ENCODE measurements around the gene SLC35G3. TPM values are rescaled to one million over a fixed set of nuclear protein-coding genes. Genes with fewer than 3 reads are reported as not detected.

SLC35G3 gene
- polyA plus RNA-seq, 3 donors = not detected

DNA sequence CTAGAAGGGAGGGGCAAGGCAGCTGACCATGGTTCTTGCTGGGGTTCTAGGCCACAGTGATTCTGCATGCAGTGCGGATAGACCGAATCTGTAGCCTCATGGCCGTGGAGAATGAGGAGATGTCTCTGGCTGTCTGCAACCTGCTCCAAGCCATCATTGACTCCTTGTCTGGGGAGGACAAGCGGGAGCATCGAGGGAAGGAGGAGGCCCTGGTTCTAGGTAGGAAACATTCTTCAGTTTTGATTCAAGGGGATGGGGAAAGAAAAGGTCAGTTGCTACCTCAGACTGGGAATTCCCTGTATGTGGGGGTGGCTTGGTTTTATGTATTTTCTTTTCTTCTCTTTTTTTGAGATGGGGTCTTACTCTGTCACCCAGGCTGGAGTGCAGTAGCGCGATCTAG is 38.9 kb downstream of the SLC35G3 start:
- no peaks in the 10 kb centered on the region for H3K4me1 ChIP-seq (ENCODE audit: control insufficient read depth in 1 of 2, insufficient read depth in 2 of 2, low read length in 2 of 2)
- no peaks in the 10 kb centered on the region for H4K20me1 ChIP-seq (ENCODE audit: insufficient read depth, low read length)
- peaks cover 4% of the 10 kb centered on the region for H3K4me1 Mint-ChIP-seq
- no peak overlapping the region for H3K4me3 Mint-ChIP-seq
- H3K79me2 ChIP-seq (ENCODE audit: insufficient read depth, low read length) = no peaks in the 10 kb centered on the region
- peaks cover 0 to 3% (median 0%) of the 10 kb centered on the region in 7 donors for H3K9me3 Mint-ChIP-seq
- no peak overlapping the region for H3K9ac ChIP-seq (ENCODE audit: insufficient read depth, low read length, poor library complexity, severe bottlenecking)
- H3K36me3 ChIP-seq (replicated peaks in 1 of 2; ENCODE audit: control insufficient read depth in 1 of 2, insufficient read depth in 2 of 2, low read length in 2 of 2) = no peaks in the 10 kb centered on the region
- DNase-seq = no peak
- H3K36me3 Mint-ChIP-seq = no peaks in the 10 kb centered on the region
- intact Hi-C loops (cut with micrococcal nuclease) = no loop called here
- H3K9me3 ChIP-seq (replicated peaks in 1 of 2; ENCODE audit: control insufficient read depth in 1 of 2, insufficient read depth in 1 of 2, low read length in 2 of 2) = no peaks in the 10 kb centered on the region
- 90% methylated on average over 3 of the region's 7 CpGs for WGBS (ENCODE audit: insufficient coverage)
- H3K27ac ChIP-seq (ENCODE audit: low read depth in 1 of 2, low read length in 2 of 2) = no peak overlapping the region
- H3K27ac Mint-ChIP-seq = peak overlapping the region in 1 of 7 donors; percentile 37
- H3K27me3 ChIP-seq (ENCODE audit: control insufficient read depth in 2 of 2, insufficient read depth in 2 of 2, low read length in 2 of 2) = no peaks in the 10 kb centered on the region
- peaks cover 2 to 9% (median 8%) of the 10 kb centered on the region in 3 donors for H3K27me3 Mint-ChIP-seq (ENCODE audit: low read depth in 3 of 3)
- no peak overlapping the region for H3K4me2 ChIP-seq (replicated peaks; ENCODE audit: extremely low read depth, low read length, poor library complexity, severe bottlenecking)
- H2AFZ ChIP-seq (ENCODE audit: insufficient read depth, low read depth, low read length, poor library complexity, severe bottlenecking) = no peak overlapping the region
- TF ChIP-seq, protein P1, sequence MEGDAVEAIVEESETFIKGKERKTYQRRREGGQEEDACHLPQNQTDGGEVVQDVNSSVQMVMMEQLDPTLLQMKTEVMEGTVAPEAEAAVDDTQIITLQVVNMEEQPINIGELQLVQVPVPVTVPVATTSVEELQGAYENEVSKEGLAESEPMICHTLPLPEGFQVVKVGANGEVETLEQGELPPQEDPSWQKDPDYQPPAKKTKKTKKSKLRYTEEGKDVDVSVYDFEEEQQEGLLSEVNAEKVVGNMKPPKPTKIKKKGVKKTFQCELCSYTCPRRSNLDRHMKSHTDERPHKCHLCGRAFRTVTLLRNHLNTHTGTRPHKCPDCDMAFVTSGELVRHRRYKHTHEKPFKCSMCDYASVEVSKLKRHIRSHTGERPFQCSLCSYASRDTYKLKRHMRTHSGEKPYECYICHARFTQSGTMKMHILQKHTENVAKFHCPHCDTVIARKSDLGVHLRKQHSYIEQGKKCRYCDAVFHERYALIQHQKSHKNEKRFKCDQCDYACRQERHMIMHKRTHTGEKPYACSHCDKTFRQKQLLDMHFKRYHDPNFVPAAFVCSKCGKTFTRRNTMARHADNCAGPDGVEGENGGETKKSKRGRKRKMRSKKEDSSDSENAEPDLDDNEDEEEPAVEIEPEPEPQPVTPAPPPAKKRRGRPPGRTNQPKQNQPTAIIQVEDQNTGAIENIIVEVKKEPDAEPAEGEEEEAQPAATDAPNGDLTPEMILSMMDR (IDR thresholded peaks at IDR 0.05) = no peak
- H3K4me3 ChIP-seq (replicated peaks in 1 of 3; ENCODE audit: low read depth in 2 of 3, low read length in 3 of 3) = no peak overlapping the region

DNA sequence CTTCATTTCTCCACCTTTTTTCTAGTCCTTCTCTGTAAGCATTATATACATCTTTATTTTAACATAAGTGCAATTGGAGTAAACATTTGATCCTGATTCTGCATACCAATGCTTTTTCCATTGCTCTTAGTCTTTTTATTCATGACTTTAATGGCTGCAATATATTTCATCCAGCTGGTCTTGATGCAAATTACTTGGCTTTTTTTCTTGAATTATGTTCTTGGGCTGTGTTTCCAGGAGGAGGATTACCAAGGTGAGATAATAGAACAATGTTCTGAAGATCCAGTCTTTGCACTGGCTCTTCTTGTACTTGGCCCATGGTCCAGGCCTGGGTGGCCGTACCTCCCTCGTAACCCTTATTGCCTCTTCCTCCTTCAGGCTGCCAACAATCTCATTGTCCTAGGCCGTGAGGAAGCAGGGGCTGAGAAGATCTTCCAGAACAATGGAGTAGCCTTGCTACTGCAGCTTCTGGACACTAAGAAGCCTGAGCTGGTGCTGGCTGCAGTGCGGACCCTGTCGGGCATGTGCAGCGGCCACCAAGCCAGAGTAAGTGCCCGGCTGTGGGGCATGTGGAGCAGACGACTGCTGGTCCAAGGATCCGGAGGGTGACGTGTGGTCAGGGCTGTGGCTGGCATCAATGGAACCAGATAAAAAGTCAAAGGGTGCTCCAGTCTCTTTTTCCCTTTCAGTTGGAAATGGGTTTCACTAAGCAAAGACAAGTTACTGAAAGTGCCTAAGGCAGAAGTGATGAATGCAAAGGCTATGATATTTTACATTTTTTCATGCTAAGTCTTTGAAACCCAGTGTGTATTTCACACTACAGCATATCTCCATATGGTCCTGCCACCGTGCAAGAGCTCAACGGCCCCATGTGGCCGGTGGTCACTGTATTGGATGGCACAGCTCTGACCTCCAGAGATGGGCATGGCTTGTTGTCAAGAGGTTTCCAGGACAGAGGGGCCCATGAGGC is 39.7 kb downstream of the SLC35G3 start:
- Histone ChIP-seq H3K9me3 (replicated peaks in 1 of 2; ENCODE audit: control insufficient read depth in 1 of 2, insufficient read depth in 1 of 2, low read length in 2 of 2) (no peaks in the 10 kb centered on the region), H2AFZ (ENCODE audit: insufficient read depth, low read depth, low read length, poor library complexity, severe bottlenecking) (no peak overlapping the region), H3K79me2 (ENCODE audit: insufficient read depth, low read length) (no peaks in the 10 kb centered on the region), H3K4me2 (replicated peaks; ENCODE audit: extremely low read depth, low read length, poor library complexity, severe bottlenecking) (no peak overlapping the region), H3K36me3 (replicated peaks in 1 of 2; ENCODE audit: control insufficient read depth in 1 of 2, insufficient read depth in 2 of 2, low read length in 2 of 2) (no peaks in the 10 kb centered on the region), H3K9ac (ENCODE audit: insufficient read depth, low read length, poor library complexity, severe bottlenecking) (no peak overlapping the region), H3K27ac (ENCODE audit: low read depth in 1 of 2, low read length in 2 of 2) (no peak overlapping the region), H3K4me3 (replicated peaks in 1 of 3; ENCODE audit: low read depth in 2 of 3, low read length in 3 of 3) (no peak overlapping the region), H3K4me1 (ENCODE audit: control insufficient read depth in 1 of 2, insufficient read depth in 2 of 2, low read length in 2 of 2) (no peaks in the 10 kb centered on the region), H4K20me1 (ENCODE audit: insufficient read depth, low read length) (no peaks in the 10 kb centered on the region), H3K27me3 (ENCODE audit: control insufficient read depth in 2 of 2, insufficient read depth in 2 of 2, low read length in 2 of 2) (no peaks in the 10 kb centered on the region)
- H3K27me3 Mint-ChIP-seq (ENCODE audit: low read depth in 3 of 3) = peaks cover 2 to 9% (median 8%) of the 10 kb centered on the region in 3 donors
- no peak overlapping the region for H3K4me3 Mint-ChIP-seq
- intact Hi-C loops (cut with micrococcal nuclease) = no loop called here
- H3K9me3 Mint-ChIP-seq = peaks cover 0 to 3% (median 0%) of the 10 kb centered on the region in 7 donors
- H3K36me3 Mint-ChIP-seq = no peaks in the 10 kb centered on the region
- H3K27ac Mint-ChIP-seq = peak overlapping the region in 1 of 7 donors; percentile 51
- H3K4me1 Mint-ChIP-seq = no peaks in the 10 kb centered on the region
- TF ChIP-seq, protein P1 (IDR thresholded peaks at IDR 0.05) = no peak
- no peak for DNase-seq
- WGBS (ENCODE audit: insufficient coverage) = 96% methylated on average over 10 of the region's 13 CpGs
